ENCODE data around the gene FBXL7.

The FBXL7 gene

GRCh38 chr5:15621094-15621493 lies 121.1 kb downstream of the FBXL7 start:
- DNase-seq, result no peak

DNA sequence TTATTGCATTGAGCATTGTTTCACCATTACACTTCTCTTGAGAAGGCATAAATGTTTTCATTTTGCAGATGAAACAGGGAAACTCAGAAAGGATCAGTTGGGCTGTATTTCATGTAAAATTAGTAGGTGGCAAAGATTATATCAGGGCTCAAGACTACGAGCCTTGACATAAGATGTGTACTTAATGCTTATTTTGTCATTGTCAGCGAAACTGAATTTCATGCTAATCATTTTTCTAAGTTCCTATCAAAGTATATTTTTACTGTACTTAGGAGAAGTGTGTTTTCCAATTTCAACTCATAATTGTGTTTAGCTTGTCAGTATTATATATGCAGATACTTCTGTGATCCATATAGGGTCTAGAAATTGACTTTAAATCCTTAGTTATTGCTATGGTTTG lies 123.8 kb downstream of the FBXL7 start:
- no peak for DNase-seq

GRCh38 chr5:15627109-15627508 lies 127.1 kb downstream of the FBXL7 start:
- no peak for DNase-seq

- DNase-seq, result no peak
Observed at GRCh38 chr5:15627647-15628046, 127.7 kb downstream of the FBXL7 start.

GRCh38 chr5:15630441-15630840 lies 130.5 kb downstream of the FBXL7 start:
- no peak for DNase-seq

DNA sequence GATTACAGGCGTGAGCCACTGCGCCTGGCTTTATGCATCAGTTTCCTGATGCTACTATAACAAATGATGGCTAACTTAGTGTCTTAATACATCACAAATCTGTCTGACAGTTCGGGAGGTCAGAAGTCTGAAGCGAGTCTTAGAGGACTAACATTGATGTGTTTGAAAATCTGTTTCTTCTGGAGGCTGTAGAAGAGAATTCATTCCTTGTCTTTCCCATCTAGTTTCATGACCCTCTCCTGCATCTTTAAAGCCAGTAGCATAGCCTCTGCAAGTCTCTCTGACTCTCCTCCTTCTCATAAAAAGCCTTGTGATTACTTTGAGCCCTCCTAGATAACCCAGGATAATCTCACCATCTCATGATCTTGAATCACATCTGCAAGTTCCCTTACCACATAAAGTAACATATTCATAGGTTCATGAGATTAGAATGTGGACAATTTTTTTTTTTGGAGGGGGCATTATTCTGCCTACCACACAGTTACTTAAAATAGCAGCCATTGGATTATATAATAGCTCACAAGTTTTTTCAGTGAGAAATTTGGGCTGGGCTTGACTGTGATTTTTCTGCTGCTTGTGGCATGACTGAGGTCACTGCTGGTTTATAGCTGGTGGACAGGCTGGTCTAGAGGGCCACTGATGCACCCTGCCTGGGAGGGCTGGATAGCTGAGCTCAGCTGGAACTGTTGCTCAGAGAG lies 134.8 kb downstream of the FBXL7 start:
- no peak for DNase-seq

DNA sequence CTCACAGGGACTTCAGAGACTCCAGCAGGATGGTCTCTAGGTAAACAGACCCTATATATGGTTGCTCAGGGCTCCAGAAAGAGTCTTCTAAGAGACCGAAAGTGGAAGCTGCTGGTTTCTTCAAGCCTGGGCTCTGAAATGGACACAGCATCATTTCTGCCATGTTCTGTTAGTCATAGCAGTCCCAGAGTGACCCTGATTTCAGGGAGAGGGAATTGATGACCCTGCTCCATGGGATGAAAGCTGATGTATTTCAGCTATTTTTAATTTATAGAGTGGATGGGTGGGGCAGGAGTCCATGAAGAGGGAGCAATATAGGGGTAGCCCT lies 135.3 kb downstream of the FBXL7 start:
- DNase-seq, result no peak

GRCh38 chr5:15637345-15637744 lies 137.4 kb downstream of the FBXL7 start:
- no peak for DNase-seq

- no peak for DNase-seq
Observed at GRCh38 chr5:15637886-15638285, 137.9 kb downstream of the FBXL7 start.

DNA sequence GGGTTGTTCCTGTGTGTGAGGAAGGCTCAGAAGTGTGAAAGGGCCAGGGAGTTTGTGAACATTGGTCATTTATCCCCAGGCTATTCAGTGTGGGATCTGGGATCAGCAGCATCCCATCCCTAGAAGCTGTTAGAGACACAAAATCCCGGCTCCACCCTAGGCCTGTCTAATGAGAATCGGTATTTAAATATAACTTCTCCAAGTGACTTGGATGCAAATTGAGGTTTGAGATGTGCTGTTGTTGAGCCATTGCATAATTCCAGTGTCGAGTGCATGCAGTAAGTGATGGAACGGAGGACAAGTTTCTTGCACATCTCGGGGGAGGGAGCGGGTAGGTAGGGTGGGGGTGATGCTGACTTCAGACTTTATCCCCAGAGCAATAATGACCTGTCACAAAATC lies 138.3 kb downstream of the FBXL7 start:
- DNase-seq, result no peak

GRCh38 chr5:15639288-15639687 lies 139.3 kb downstream of the FBXL7 start:
- no peak for DNase-seq

- DNase-seq, result no peak
Observed at GRCh38 chr5:15640116-15640515, 140.1 kb downstream of the FBXL7 start.

- no peak for DNase-seq
Observed at GRCh38 chr5:15643731-15644130, 143.8 kb downstream of the FBXL7 start.

- DNase-seq, result no peak
Observed at GRCh38 chr5:15645381-15646160, 145.6 kb downstream of the FBXL7 start.

DNA sequence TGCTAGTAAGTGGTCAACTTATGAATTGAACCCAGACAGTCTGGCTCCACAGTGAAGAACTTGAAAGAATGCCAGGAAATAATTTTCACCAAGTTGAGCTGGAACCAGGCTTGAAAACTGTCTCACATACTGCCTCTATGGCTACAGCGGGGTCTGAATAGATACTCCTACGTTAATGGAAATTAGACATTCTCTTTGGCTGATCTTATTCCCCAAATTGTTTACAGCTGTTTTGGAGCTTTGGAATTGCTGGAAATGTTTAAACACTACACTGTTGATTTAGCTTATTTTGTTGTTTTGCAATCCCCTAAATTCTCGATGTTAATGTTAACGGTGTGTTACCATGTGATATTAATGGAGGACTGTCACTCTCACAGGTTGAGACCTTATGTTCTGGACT lies 146.4 kb downstream of the FBXL7 start:
- DNase-seq, result no peak

DNA sequence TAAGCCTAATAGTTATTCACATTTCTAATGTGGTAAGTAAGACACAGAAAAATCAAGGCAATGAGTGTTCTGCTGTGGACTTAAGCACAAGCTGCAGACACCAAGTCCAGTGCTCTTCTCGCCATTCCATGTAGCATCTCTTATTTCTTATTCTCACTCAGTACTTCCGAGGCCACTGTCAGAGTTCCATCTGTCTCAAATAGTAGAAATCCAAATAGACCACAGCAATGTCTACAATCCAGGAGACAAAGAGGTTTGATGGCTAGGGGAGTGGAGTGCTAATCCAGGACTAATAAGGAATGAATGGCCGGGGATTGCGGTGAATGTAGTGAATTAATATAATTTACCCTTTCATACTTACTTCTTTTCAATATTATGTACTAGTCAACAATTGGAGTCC lies 147.3 kb downstream of the FBXL7 start:
- no peak for DNase-seq

DNA sequence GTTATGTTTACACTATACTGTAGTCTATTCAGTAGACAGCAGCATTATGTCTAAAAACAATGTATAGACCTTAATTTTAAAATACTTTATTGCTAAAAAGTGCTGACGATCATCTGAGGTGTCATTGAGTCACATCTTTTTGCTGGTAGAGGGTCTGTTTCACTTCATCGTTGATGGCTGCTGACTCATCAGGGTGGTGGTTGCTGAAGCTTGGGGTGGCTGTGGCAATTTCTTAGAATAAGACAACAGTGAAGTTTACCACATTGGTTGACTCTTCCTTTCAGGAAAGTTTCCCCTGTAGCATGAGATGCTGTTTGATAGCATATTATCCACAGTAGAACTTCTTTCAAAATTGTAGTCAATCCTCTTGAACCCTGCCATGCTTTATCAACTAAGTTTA lies 150.3 kb downstream of the FBXL7 start:
- no peak for DNase-seq

DNA sequence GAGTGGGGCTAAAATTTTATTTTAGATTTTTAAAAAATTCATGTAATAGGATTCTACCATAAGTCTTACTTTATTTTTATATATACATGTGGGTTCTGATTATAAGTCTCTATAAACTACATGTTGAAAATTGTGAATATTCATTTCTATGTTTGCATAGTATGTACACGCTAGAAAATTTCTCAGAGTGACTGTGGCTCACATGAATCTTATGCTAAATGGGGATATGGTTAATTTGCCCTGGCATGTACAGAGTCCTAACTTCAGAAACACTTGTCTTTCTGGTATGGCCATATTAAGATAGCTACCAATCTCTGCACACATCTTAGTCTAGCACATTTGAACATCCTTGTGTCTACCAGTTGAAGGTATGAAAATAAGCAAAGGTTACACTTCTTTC lies 154.8 kb downstream of the FBXL7 start:
- no peak for DNase-seq

GRCh38 chr5:15655683-15656082 lies 155.7 kb downstream of the FBXL7 start:
- no peak for DNase-seq

- no peak for DNase-seq
Observed at GRCh38 chr5:15664961-15665360, 165.0 kb downstream of the FBXL7 start.

DNA sequence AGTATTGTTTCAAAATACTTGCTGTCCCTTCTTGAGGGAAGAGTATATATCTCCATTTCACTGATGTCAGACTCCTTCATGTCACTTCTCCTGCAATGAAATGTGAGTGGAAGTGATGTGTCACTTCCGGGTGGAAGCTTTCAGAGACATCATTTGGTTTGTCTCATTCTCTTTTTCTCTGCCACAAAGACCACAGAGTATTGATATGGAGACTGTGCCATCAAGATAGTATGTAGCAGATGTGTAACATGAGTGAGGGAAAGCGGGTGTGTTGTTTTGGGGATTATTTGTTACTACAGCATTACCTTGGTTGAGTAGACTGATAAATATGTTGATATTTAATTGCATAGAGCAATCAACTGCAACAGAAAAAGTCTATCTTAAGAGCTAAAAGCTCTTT lies 169.8 kb downstream of the FBXL7 start:
- no peak for DNase-seq

GRCh38 chr5:15674716-15675115 lies 174.7 kb downstream of the FBXL7 start:
- no peak for DNase-seq

DNA sequence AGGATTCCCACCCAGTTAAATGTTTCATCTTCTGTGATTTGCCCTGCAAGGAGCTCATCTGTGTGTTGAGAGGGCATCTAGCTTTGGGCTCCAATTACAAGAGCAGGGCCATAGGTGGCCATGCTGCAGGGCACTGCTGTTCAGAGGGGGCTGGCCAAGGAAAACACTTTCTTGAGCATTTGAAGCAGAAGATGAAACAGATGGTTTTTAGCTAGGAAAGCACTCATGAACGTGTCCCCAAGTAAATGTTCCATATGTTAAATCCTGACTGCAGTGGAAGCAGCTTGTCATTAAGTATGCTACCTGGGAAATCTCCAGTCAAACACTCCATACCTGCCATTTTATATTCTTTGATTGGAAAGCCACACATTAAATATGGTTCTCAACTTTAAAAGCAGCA lies 176.6 kb downstream of the FBXL7 start:
- no peak for DNase-seq

DNA sequence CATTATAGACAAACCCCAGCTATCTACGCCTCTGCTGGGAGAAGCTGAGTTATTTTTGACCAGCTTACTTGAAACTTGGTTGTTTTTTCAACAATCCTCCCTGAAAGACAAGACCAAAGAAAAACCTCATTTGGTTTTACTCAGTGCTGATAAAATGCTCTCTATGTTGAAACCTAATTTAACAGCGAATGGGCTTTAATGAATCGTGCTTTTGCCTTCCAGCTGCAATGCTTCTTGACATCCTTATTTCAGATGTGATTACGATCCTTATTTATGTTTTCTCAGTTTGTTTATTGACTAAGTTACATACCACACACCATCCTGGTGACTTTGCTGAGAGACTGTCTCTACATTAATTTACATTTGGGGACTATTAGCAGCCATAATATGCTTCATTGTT lies 179.2 kb downstream of the FBXL7 start:
- no peak for DNase-seq

GRCh38 chr5:15680455-15680854 lies 180.5 kb downstream of the FBXL7 start:
- no peak for DNase-seq

Data from NCI-H510A (cell line).